ENCODE results near the gene CRIM1. TPM values are rescaled to one million over a fixed set of nuclear protein-coding genes. Genes with fewer than 3 reads are reported as not detected.

Gene CRIM1
- total and polyA plus RNA-seq, 2 of the 8 experiments (the other 6 are each of a cell fraction or from before 2014, with no cell fraction given), result 9.4 to 28.4 TPM

GRCh38 chr2:36564377-36564930 is 208.9 kb downstream of the CRIM1 start (continued):
- TF ChIP-seq CHD7 (IDR thresholded peaks at IDR 0.05; ENCODE audit: insufficient replicate concordance, low read length), result no peak
- TF ChIP-seq POU5F1 (IDR thresholded peaks at IDR 0.05; ENCODE audit: low read depth, low read length), result no peak
- TF ChIP-seq MAX (IDR thresholded peaks at IDR 0.05), result no peak
- TF ChIP-seq NRF1 (IDR thresholded peaks at IDR 0.05; ENCODE audit: low read depth, low read length), result no peak
- TF ChIP-seq SIN3A (conservative IDR thresholded peaks at IDR 0.05 in 1 of 2, IDR thresholded peaks at IDR 0.05 in 1 of 2; ENCODE audit: low read depth in 1 of 2, low read length in 2 of 2), result no peak
- no peak for TF ChIP-seq SUZ12 (IDR thresholded peaks at IDR 0.05; ENCODE audit: low read length)
- no peak for TF ChIP-seq JUND (IDR thresholded peaks at IDR 0.05; ENCODE audit: low read length)
- TF ChIP-seq CTCF (IDR thresholded peaks at IDR 0.05; ENCODE audit: control extremely low read depth in 1 of 3, insufficient read depth in 1 of 3, low read depth in 1 of 3, low read length in 3 of 3), result no peak
